Neuron (in vitro differentiated cells): ENCODE measurements around the gene CDH23.

Source experiments
- H2AFZ ChIP-seq: one replicate; pipeline ENCODE4 v1.6.1; 2013; ENCODE audit warnings: low read depth, mild to moderate bottlenecking, inconsistent platforms, low read length, moderate library complexity
- H3K27me3 ChIP-seq: one replicate; pipeline ENCODE4 v1.6.1; 2013; ENCODE audit warnings: low read length; ENCODE audit not compliant: insufficient read depth
- H3K36me3 ChIP-seq: one replicate; pipeline ENCODE4 v1.6.1; 2013; ENCODE audit warnings: low read length; ENCODE audit not compliant: insufficient read depth
- H3K4me1 ChIP-seq: one replicate; pipeline ENCODE4 v1.6.1; 2013; ENCODE audit warnings: low read length; ENCODE audit not compliant: insufficient read depth
- H3K4me3 ChIP-seq: 2 replicates; pipeline ENCODE4 v1.5.1; 2013; ENCODE audit warnings: mild to moderate bottlenecking, low read length, moderate library complexity
- H3K9me3 ChIP-seq: one replicate; pipeline ENCODE4 v1.6.1; 2013; ENCODE audit warnings: low read length

Gene CDH23

DNA sequence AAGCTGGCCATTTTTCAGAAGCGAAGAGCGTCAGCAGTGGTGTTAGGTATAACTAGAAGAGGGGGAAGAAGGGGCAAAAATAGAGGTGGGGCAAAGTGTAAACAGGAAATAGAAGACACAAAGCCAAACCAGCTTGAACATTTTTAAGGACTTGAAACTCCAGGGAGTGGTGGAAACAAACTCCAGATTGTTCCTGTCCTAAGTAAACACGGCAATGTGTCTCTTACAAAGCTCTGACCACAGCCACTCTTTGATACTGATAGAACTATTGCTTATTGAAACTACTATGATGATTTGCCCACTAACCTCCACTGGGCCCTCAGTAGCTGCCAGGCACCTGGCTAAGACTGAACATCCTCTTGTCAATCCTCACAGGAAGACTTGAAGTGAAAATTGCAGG is 20.8 kb upstream of the CDH23 start:
- Histone ChIP-seq H3K4me1 (peaks cover 19% of the 10 kb centered on the region), H3K4me3 (no peak overlapping the region), H3K27me3 (peaks cover 32% of the 10 kb centered on the region), H2AFZ (no peak overlapping the region), H3K9me3 (no peaks in the 10 kb centered on the region), H3K36me3 (no peaks in the 10 kb centered on the region)

GRCh38 chr10:71378336-71379117 is 18.2 kb upstream of the CDH23 start:
- Histone ChIP-seq H3K4me3 (no peak overlapping the region), H2AFZ (no peak overlapping the region), H3K9me3 (no peaks in the 10 kb centered on the region), H3K36me3 (no peaks in the 10 kb centered on the region), H3K27me3 (peaks cover 31% of the 10 kb centered on the region), H3K4me1 (peaks cover 4% of the 10 kb centered on the region)

DNA sequence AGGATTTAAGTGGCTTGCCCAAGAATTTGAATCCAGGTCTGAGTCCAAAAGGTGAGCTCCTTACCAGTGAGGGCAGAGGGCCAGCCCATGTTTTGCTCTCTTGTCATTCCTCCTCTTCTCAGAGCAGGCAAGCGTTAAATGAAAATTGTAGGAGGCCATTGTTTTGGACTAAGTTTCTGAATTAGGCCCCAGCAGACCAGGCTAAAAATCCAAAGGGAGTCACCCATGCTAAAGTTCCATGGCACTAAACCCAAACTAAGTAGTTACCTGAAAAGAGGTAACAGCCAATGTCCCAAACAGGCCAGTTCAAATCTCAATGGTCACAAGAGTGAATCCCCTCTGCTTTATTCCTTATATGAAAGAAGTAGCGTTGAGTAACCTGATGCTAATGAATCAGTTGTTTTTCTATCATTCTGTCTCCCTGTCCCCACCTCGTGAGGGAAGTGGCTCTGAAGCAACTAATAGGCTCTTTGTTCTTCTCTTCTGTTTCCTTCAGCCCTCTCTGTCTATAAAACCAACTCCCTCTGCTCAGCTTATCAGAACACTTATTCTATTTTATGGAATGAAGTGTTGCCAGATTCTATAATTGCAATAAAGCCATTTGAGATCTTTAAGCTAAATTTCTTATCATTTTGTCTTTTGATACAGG is 17.5 kb upstream of the CDH23 start:
- Histone ChIP-seq H3K4me3 (no peak overlapping the region), H3K9me3 (no peaks in the 10 kb centered on the region), H3K4me1 (peaks cover 4% of the 10 kb centered on the region)

GRCh38 chr10:71380841-71381240 is 15.9 kb upstream of the CDH23 start:
- Histone ChIP-seq H3K27me3 (peaks cover 31% of the 10 kb centered on the region), H3K4me1 (peaks cover 4% of the 10 kb centered on the region), H3K9me3 (no peaks in the 10 kb centered on the region), H3K36me3 (no peaks in the 10 kb centered on the region), H3K4me3 (no peak overlapping the region), H2AFZ (no peak overlapping the region)

More for the DNA sequence above, 17.5 kb upstream of the CDH23 start:
- Histone ChIP-seq H2AFZ (no peak overlapping the region), H3K36me3 (no peaks in the 10 kb centered on the region), H3K27me3 (peaks cover 30% of the 10 kb centered on the region)

- no peak overlapping the region for H2AFZ ChIP-seq
- H3K9me3 ChIP-seq, result no peaks in the 10 kb centered on the region
- no peaks in the 10 kb centered on the region for H3K36me3 ChIP-seq
- H3K4me1 ChIP-seq, result peaks cover 4% of the 10 kb centered on the region
- H3K27me3 ChIP-seq, result peaks cover 36% of the 10 kb centered on the region
- H3K4me3 ChIP-seq, result no peak overlapping the region
Measured at GRCh38 chr10:71381611-71382010, 15.1 kb upstream of the CDH23 start.

GRCh38 chr10:71382028-71382427 is 14.7 kb upstream of the CDH23 start:
- H3K4me3 ChIP-seq, result no peak overlapping the region
- no peaks in the 10 kb centered on the region for H3K9me3 ChIP-seq
- H3K4me1 ChIP-seq, result peaks cover 4% of the 10 kb centered on the region
- H2AFZ ChIP-seq, result no peak overlapping the region
- H3K36me3 ChIP-seq, result no peaks in the 10 kb centered on the region
- peaks cover 37% of the 10 kb centered on the region for H3K27me3 ChIP-seq

- Histone ChIP-seq H3K4me1 (peaks cover under 1% of the 10 kb centered on the region), H3K36me3 (no peaks in the 10 kb centered on the region), H3K9me3 (no peaks in the 10 kb centered on the region)
Measured at GRCh38 chr10:71382757-71383156, 14.0 kb upstream of the CDH23 start.

GRCh38 chr10:71383972-71384687 is 12.6 kb upstream of the CDH23 start:
- Histone ChIP-seq H3K36me3 (no peaks in the 10 kb centered on the region), H2AFZ (no peak overlapping the region), H3K9me3 (no peaks in the 10 kb centered on the region), H3K4me1 (no peaks in the 10 kb centered on the region), H3K27me3 (peaks cover 33% of the 10 kb centered on the region), H3K4me3 (no peak overlapping the region)

More at GRCh38 chr10:71382757-71383156, 14.0 kb upstream of the CDH23 start:
- Histone ChIP-seq H3K27me3 (peaks cover 40% of the 10 kb centered on the region), H3K4me3 (no peak overlapping the region), H2AFZ (no peak overlapping the region)

DNA sequence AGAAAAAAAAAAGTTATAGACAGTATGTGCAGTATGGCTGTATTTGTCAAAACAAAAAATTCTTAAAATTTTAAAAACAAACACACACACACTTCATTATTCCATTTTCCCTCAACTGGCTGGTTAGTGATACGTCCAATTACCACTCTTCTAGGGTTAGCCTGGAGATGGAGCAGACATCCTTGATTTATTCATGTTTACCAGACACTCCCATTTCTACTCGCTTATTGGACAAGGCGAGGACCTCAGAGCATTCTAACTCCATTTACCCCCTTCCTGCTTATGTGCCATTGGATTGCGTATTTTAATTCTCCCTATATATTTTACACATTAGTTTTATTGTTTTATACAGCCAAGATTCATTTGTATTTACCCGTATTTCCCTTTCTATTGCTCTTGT is 8.5 kb upstream of the CDH23 start:
- Histone ChIP-seq H3K9me3 (no peaks in the 10 kb centered on the region), H2AFZ (no peak overlapping the region), H3K4me1 (no peaks in the 10 kb centered on the region), H3K4me3 (no peak overlapping the region), H3K36me3 (no peaks in the 10 kb centered on the region), H3K27me3 (peaks cover 47% of the 10 kb centered on the region)

- Histone ChIP-seq H3K4me3 (no peak overlapping the region), H3K4me1 (no peaks in the 10 kb centered on the region), H3K27me3 (peaks cover 53% of the 10 kb centered on the region), H2AFZ (no peak overlapping the region), H3K36me3 (no peaks in the 10 kb centered on the region), H3K9me3 (no peaks in the 10 kb centered on the region)
Measured at GRCh38 chr10:71388583-71389310, 8.0 kb upstream of the CDH23 start.

DNA sequence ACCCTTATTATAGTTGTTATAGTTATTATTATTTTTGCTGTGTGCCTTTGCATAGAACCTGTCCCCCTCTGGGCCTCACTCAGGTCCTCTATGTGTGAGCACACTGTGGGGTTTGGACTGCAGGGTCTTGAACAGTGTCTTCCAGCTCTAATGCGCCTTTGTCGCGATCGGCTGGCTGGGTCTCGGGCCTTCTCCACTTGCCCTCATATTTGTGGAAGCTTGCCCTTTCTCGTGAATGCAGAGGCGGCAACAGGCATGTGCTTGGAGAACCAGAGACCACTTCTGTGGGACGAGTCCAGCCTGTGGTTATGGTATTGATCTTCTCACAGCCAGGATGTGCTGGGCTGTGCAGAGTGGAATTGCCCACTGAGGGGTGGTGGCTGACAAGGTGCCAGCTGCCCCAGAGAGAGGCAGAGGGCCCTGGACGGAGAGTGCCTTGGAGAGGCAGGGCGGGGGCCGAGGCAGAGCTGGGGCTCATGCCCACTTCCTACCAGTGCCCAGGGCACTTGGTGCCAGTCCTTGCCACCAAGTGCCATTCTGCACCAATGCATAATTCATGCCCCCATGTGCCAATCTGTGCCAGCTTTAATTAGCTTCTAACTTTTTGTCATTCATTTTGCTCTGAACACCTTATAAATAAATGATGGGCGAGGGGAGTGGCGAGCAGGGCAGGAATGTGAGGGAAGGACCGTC is 6.8 kb upstream of the CDH23 start:
- H3K27me3 ChIP-seq, result peaks cover 63% of the 10 kb centered on the region
- no peaks in the 10 kb centered on the region for H3K4me1 ChIP-seq
- no peak overlapping the region for H3K4me3 ChIP-seq
- no peak overlapping the region for H2AFZ ChIP-seq
- H3K9me3 ChIP-seq, result no peaks in the 10 kb centered on the region
- no peaks in the 10 kb centered on the region for H3K36me3 ChIP-seq

DNA sequence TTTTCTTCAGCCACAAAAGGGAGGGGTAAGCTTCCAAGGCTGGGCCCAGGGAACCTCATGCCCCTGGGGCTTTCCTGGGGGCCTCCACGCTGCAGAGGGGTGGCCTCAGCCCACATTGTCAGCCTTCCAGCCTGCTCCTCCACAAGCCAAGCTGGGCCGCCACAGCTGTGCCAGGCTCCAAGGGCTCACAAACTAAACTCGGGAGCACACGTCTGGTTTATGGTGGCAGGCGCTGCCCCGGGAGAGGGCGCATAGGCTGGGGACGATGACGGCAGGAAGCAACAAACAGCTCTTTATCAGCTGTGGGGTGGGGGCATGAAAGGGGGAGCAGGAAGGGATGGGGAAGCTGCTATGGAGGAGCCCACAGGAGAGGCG is 6.3 kb upstream of the CDH23 start:
- Histone ChIP-seq H3K27me3 (peaks cover 63% of the 10 kb centered on the region), H3K36me3 (no peaks in the 10 kb centered on the region), H3K4me3 (no peak overlapping the region), H3K9me3 (no peaks in the 10 kb centered on the region), H2AFZ (no peak overlapping the region), H3K4me1 (no peaks in the 10 kb centered on the region)
